Endothelial cell (in vitro differentiated cells): ENCODE results near the gene FBXL17. TPM values are rescaled to one million over a fixed set of nuclear protein-coding genes. Genes with fewer than 3 reads are reported as not detected.

ENCODE experiments used
- DNase-seq: peaks from one replicate; pipeline ENCODE4 v3.0.0; 2021; ENCODE audit warnings: low spot score
- H3K27ac Mint-ChIP-seq: one replicate; pipeline ENCODE4 v1.8.0; 2021; ENCODE audit warnings: mixed read lengths, inconsistent platforms; ENCODE audit not compliant: unreplicated experiment
- H3K27me3 Mint-ChIP-seq: one replicate; pipeline ENCODE4 v1.8.0; 2021; ENCODE audit warnings: mild to moderate bottlenecking, moderate library complexity, mixed read lengths, inconsistent platforms; ENCODE audit not compliant: unreplicated experiment
- H3K36me3 Mint-ChIP-seq: one replicate; pipeline ENCODE4 v1.8.0; 2021; ENCODE audit warnings: mild to moderate bottlenecking, low read depth, mixed read lengths, inconsistent platforms; ENCODE audit not compliant: unreplicated experiment
- H3K4me1 Mint-ChIP-seq: one replicate; pipeline ENCODE4 v1.8.0; 2021; ENCODE audit warnings: mild to moderate bottlenecking, mixed read lengths, inconsistent platforms; ENCODE audit not compliant: unreplicated experiment
- H3K4me3 Mint-ChIP-seq: one replicate; pipeline ENCODE4 v1.8.0; 2021; ENCODE audit warnings: mild to moderate bottlenecking, mixed read lengths, inconsistent platforms; ENCODE audit not compliant: unreplicated experiment
- H3K9me3 Mint-ChIP-seq: one replicate; pipeline ENCODE4 v1.8.0; 2021; ENCODE audit warnings: mixed read lengths, inconsistent platforms; ENCODE audit not compliant: unreplicated experiment
- total RNA-seq: library from RNA; stranded (reverse); fragmentation: NEBNext Ultra II Directional; extraction: Animal tissue kit (Norgen Biotek cat#: 25700); gene quantifications from one replicate; pipeline ENCODE4 v1.2.1, GENCODE V29; 2021; ENCODE audit not compliant: unreplicated experiment
- TF ChIP-seq, protein P1 (sequence below): fragments of 200-600 bp; sonication (generic); IDR thresholded peaks from one replicate; pipeline ENCODE4 v1.5.0; 2021; ENCODE audit warnings: antibody characterized with exemption; ENCODE audit not compliant: unreplicated experiment

FBXL17 gene
- total RNA-seq, 1 donor from 2014 or later: 14.9 TPM

GRCh38 chr5:107815109-107815508 is 566.8 kb downstream of the FBXL17 start:
- Mint-ChIP-seq H3K4me1 (no peaks in the 10 kb centered on the region), H3K4me3 (no peak overlapping the region), H3K27ac (no peak overlapping the region), H3K9me3 (no peaks in the 10 kb centered on the region), H3K27me3 (peaks cover 3% of the 10 kb centered on the region), H3K36me3 (no peaks in the 10 kb centered on the region)
- DNase-seq: no peak
- TF ChIP-seq, protein P1, sequence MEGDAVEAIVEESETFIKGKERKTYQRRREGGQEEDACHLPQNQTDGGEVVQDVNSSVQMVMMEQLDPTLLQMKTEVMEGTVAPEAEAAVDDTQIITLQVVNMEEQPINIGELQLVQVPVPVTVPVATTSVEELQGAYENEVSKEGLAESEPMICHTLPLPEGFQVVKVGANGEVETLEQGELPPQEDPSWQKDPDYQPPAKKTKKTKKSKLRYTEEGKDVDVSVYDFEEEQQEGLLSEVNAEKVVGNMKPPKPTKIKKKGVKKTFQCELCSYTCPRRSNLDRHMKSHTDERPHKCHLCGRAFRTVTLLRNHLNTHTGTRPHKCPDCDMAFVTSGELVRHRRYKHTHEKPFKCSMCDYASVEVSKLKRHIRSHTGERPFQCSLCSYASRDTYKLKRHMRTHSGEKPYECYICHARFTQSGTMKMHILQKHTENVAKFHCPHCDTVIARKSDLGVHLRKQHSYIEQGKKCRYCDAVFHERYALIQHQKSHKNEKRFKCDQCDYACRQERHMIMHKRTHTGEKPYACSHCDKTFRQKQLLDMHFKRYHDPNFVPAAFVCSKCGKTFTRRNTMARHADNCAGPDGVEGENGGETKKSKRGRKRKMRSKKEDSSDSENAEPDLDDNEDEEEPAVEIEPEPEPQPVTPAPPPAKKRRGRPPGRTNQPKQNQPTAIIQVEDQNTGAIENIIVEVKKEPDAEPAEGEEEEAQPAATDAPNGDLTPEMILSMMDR: no peak

DNA sequence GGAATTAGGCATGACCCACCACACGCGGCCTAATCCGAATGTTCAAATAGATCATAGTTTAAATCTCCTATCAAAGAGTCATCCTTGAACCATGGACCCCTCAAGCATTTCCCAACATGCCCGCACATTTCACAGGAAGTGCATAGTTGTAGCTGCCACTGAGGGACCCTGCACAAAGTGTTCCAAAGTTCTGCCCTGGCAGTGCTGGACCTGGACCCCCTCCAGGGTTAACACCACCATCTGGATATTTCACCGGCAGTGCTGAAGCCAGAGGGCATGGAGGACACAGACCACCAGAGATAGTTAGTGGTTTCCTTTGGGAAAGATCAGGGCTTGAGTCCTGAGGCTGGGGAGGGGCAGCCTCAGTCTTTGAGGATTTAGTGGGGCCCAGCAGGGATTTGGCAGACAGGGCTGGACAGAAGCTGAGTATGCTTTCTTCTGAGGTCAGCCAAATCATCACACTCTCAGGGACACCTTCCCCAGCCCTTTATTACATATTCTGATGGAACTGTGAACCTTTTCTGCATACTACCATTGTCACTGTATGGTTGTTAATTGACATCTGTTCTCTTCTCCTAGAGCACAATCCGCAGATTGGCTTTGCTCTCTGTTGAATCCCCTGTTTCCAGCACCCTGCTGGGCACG is 567.6 kb downstream of the FBXL17 start:
- no peaks in the 10 kb centered on the region for H3K9me3 Mint-ChIP-seq
- H3K27ac Mint-ChIP-seq: no peak overlapping the region
- no peak for DNase-seq
- H3K27me3 Mint-ChIP-seq: peaks cover 3% of the 10 kb centered on the region
- no peaks in the 10 kb centered on the region for H3K4me1 Mint-ChIP-seq
- TF ChIP-seq, protein P1: no peak
- H3K4me3 Mint-ChIP-seq: no peak overlapping the region
- H3K36me3 Mint-ChIP-seq: no peaks in the 10 kb centered on the region

- Mint-ChIP-seq H3K27ac (no peak overlapping the region), H3K27me3 (peaks cover 4% of the 10 kb centered on the region), H3K4me1 (no peaks in the 10 kb centered on the region), H3K9me3 (no peaks in the 10 kb centered on the region), H3K4me3 (no peak overlapping the region), H3K36me3 (no peaks in the 10 kb centered on the region)
- TF ChIP-seq, protein P1: no peak
- no peak for DNase-seq
These were observed 568.3 kb downstream of the FBXL17 start for GRCh38 chr5:107813559-107813958.

DNA sequence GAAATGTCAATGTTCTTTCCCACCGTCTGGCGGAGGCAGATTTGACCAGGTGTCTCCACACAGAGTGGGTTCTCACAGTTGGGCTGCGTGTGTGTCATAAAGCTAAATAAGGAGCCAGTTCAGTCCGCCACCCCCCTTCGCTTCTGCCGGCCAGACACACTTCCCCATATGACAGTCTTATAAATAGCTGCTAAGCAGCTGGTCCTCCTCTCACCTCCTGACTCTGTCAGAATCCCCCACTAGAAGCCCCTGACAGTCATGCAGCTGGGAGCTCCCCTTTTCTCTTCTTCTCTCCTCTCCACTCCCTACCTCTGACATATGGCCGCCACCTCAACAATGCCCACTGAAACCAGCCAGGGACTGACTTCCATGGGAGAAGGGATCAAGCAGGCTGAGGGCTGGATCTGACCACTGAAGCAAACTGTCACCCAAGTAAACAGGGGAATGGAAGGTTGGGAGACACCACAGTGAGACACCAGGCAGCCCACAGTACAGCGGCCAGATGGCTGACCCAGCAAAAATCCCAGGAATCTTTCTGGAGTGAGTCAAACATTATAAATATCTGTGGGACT is 569.2 kb downstream of the FBXL17 start:
- TF ChIP-seq, protein P1: no peak
- no peak overlapping the region for H3K4me3 Mint-ChIP-seq
- DNase-seq: no peak
- H3K27me3 Mint-ChIP-seq: peaks cover 4% of the 10 kb centered on the region
- H3K9me3 Mint-ChIP-seq: no peaks in the 10 kb centered on the region
- no peaks in the 10 kb centered on the region for H3K4me1 Mint-ChIP-seq
- no peaks in the 10 kb centered on the region for H3K36me3 Mint-ChIP-seq
- H3K27ac Mint-ChIP-seq: no peak overlapping the region
